K562 (cell line): ENCODE measurements around the gene UIMC1. TPM values are rescaled to one million over a fixed set of nuclear protein-coding genes. Genes with fewer than 3 reads are reported as not detected.

Experiments used
- ATAC-seq: fragments of 200-7000 bp; cut with Tn5 transposase; 3 replicates; pipeline ENCODE4 v1.9.1; 2020; ENCODE audit warnings: moderate library complexity
- BruUV-seq: library from RNA; stranded (reverse); fragments of 400-500 nt; replicated peaks from 2 replicates; lab custom pipeline; 2021; lab: Mats Ljungman, UMichigan
- CTCF ChIA-PET: fragments of 300-600 bp; formaldehyde crosslinking; extraction: SDS; loops from one replicate; lab custom pipeline; 2021; ENCODE audit warnings: low intra/inter-chr PET ratio; lab: Yijun Ruan, JAX
- POLR2A ChIA-PET: fragments of 300-600, 350-650 bp; sonication (Branson Sonifier 250); formaldehyde crosslinking; extraction: SDS; loops from one replicate; lab custom pipeline; 2021; ENCODE audit warnings: antibody characterized with exemption, inconsistent platforms; lab: Yijun Ruan, JAX
- DNase-seq, 4 experiments: peaks; one replicate each; pipeline versions ENCODE4 v3.0.0 to v3.0.0-alpha.2; 2011 to 2018; ENCODE audit warnings: low spot score in 3 of 4, mixed read lengths in 3 of 4; ENCODE audit errors: extremely low read depth in 1 of 4
- FAIRE-seq: peaks from 2 replicates; lab custom pipeline; 2011; peaks lifted over from hg19 to GRCh38; lab: Jason Lieb, UNC
- H2AFZ ChIP-seq: 2 replicates; pipeline ENCODE4 v1.6.0; 2011; ENCODE audit warnings: low read depth, low read length, control low read depth, inconsistent platforms
- H3K27ac ChIP-seq: fragments of 200-600 bp; 3 replicates; pipeline ENCODE4 v1.8.0; 2011; ENCODE audit warnings: low read depth, mild to moderate bottlenecking, control low read depth, inconsistent platforms, low read length, moderate library complexity, mixed read lengths; ENCODE audit errors: extremely low read depth
- H3K27me3 ChIP-seq, 2 experiments: fragments of 300-600 bp in 1 of 2; 2 replicates in 1 of 2; 3 replicates in 1 of 2; pipeline versions ENCODE4 v1.6.0 to v1.8.0; 2011; ENCODE audit warnings: inconsistent platforms in 2 of 2, low read length in 2 of 2, mild to moderate bottlenecking in 1 of 2, mixed read lengths in 1 of 2, moderate library complexity in 1 of 2; ENCODE audit not compliant: control insufficient read depth in 2 of 2, insufficient read depth in 2 of 2
- H3K36me3 ChIP-seq: fragments of 300-600 bp; 3 replicates; pipeline ENCODE4 v1.8.0; 2011; ENCODE audit warnings: mild to moderate bottlenecking, low read length, inconsistent platforms; ENCODE audit not compliant: control insufficient read depth, insufficient read depth
- H3K4me1 ChIP-seq, 2 experiments: fragments of 200-600 bp in 1 of 2; replicated peaks in 1 of 2; 2 replicates in 1 of 2; 3 replicates in 1 of 2; pipeline versions ENCODE4 v1.5.1 to v1.8.0; 2011; ENCODE audit warnings: inconsistent platforms in 2 of 2, low read length in 2 of 2, mild to moderate bottlenecking in 1 of 2, mixed read lengths in 1 of 2, moderate library complexity in 1 of 2; ENCODE audit not compliant: control insufficient read depth in 2 of 2, insufficient read depth in 2 of 2
- H3K4me2 ChIP-seq: 2 replicates; pipeline ENCODE4 v1.6.1; 2011; ENCODE audit warnings: low read length, control low read depth, inconsistent platforms, mixed read lengths; ENCODE audit not compliant: insufficient read depth
- H3K4me3 ChIP-seq: fragments of 200-600 bp; sonication (generic), shearing (Covaris generic); 2 replicates; pipeline ENCODE4 v1.5.1; 2016; ENCODE audit warnings: control low read depth, inconsistent platforms
- H3K79me2 ChIP-seq: fragments of 200-600 bp; 3 replicates; pipeline ENCODE4 v1.8.0; 2011; ENCODE audit warnings: low read length, inconsistent platforms; ENCODE audit not compliant: control insufficient read depth, insufficient read depth
- H3K9ac ChIP-seq, 2 experiments: 2 replicates each; pipeline versions ENCODE4 v1.6.0 to v1.6.1; 2011; ENCODE audit warnings: low read depth in 2 of 2, low read length in 2 of 2, control low read depth in 1 of 2, inconsistent platforms in 1 of 2, mild to moderate bottlenecking in 1 of 2, mixed read lengths in 1 of 2; ENCODE audit not compliant: insufficient read depth in 1 of 2
- H3K9me1 ChIP-seq: one replicate; pipeline ENCODE4 v1.6.0; 2011; ENCODE audit warnings: inconsistent platforms, mild to moderate bottlenecking, low read length, moderate library complexity; ENCODE audit not compliant: control insufficient read depth, insufficient read depth
- H3K9me3 ChIP-seq: replicated peaks from 2 replicates; pipeline ENCODE4 v1.5.1; 2011; ENCODE audit warnings: low read depth, low read length, inconsistent platforms; ENCODE audit not compliant: control insufficient read depth, insufficient read depth
- H4K20me1 ChIP-seq: replicated peaks from 2 replicates; pipeline ENCODE4 v1.6.1; 2011; ENCODE audit warnings: low read length, inconsistent platforms, mixed read lengths; ENCODE audit not compliant: control insufficient read depth, insufficient read depth
- ARID1B ChIP-seq: fragments of 450-650 bp; IDR thresholded peaks from 2 replicates; pipeline ENCODE4 v1.6.1; 2016; ENCODE audit warnings: antibody characterized with exemption, mild to moderate bottlenecking, inconsistent platforms
- POU5F1 ChIP-seq: fragments of 150-350 bp; IDR thresholded peaks from 2 replicates; pipeline ENCODE4 v1.6.1; 2014; ENCODE audit warnings: borderline replicate concordance, low read length, low read depth, mild to moderate bottlenecking; ENCODE audit not compliant: partially characterized antibody
- PTBP1 ChIP-seq: fragments of 200-400 bp; formaldehyde crosslinking; IDR thresholded peaks from 2 replicates; pipeline ENCODE4 v1.6.1; 2017; ENCODE audit warnings: low read depth, low read length
- ZNF407 ChIP-seq: fragments of 450-650 bp; IDR thresholded peaks from 2 replicates; pipeline ENCODE4 v1.6.1; 2016; ENCODE audit warnings: low read depth
- WGBS: fragments of 100-300 bp; shearing (Covaris generic); methylation state at CpG from one replicate; pipeline ENCODE4 v1.1.6; 2016; ENCODE audit warnings: low coverage, mixed read lengths; ENCODE audit not compliant: insufficient coverage; ENCODE audit errors: missing lambda C conversion rate; 5-methylcytosine and 5-hydroxymethylcytosine counted together
- in situ Hi-C: fragments of 300-500 bp; cut with MboI; formaldehyde crosslinking; loops from 4 replicates; pipeline ENCODE4 v1.15.0; 2018; ENCODE audit warnings: inconsistent platforms, mixed read lengths
- intact Hi-C: fragments of 100-400 bp; cut with micrococcal nuclease; formaldehyde crosslinking; loops from 2 replicates; pipeline ENCODE4 v1.14.2; 2022
- polyA plus RNA-seq, 8 experiments: library from polyadenylated mRNA; depleted of rRNA in 4 of 8; stranded (reverse) in 5 of 8; unstranded in 3 of 8; fragments of >200 nt; fragmentation: Nextera tagmentation in 2 of 8; fragmentation: Illumina TruSeq in 1 of 8; extraction: Ambion mirVana in 2 of 8; extraction: Trizol in 1 of 8; gene quantifications; 2 replicates each; pipeline versions ENCODE4 v1.2.1 to v1.2.3, GENCODE V29; 2011 to 2014; ENCODE audit warnings: inconsistent platforms in 1 of 8, missing spikeins in 1 of 8
- total RNA-seq, 7 experiments: library from RNA; depleted of rRNA in 6 of 7; stranded (reverse); fragments of >200 nt in 6 of 7; fragmentation: Illumina TruSeq in 2 of 7; extraction: Trizol in 2 of 7; gene quantifications; 2 replicates each; pipeline versions ENCODE4 v1.2.1 to v1.2.3, GENCODE V29; 2011 to 2021; ENCODE audit warnings: low replicate concordance in 1 of 7

UIMC1 gene
- total and polyA plus RNA-seq, 9 of the 15 experiments (the other 6 are each of a cell fraction or from before 2014, with no cell fraction given) = 14.9 to 51.7 (median 36.8) TPM

- Histone ChIP-seq H3K27ac (no peak overlapping the region), H3K27me3 (peaks cover 33 to 91% of the 10 kb centered on the region in 2 experiments), H3K9me3 (no peaks in the 10 kb centered on the region), H3K79me2 (no peaks in the 10 kb centered on the region), H3K9me1 (no peaks in the 10 kb centered on the region), H4K20me1 (peaks cover 42% of the 10 kb centered on the region), H3K4me2 (no peak overlapping the region), H2AFZ (no peak overlapping the region), H3K4me1 (peaks cover 5 to 55% of the 10 kb centered on the region in 2 experiments; a peak in 4 of 5 replicates), H3K9ac (no peak overlapping the region), H3K4me3 (no peak overlapping the region), H3K36me3 (no peaks in the 10 kb centered on the region)
- ATAC-seq = no peak
- CTCF ChIA-PET = no interaction called here
- POLR2A ChIA-PET = interaction anchor here (1.2 kb wide), 1 partner anchor 12 kb away, joined by 3 read pairs; no protein-coding TSS in a partner anchor
- in situ Hi-C loops (no loop called here), intact Hi-C loops (no loop called here)
- no peak for FAIRE-seq
- no peak for DNase-seq
- no TSS peak for BruUV-seq
- 2% methylated on average over 5 of the region's 8 CpGs for WGBS
- no peak for TF ChIP-seq POU5F1
- no peak for TF ChIP-seq ARID1B
- TF ChIP-seq PTBP1 = no peak
- no peak for TF ChIP-seq ZNF407
These were observed 141.8 kb downstream of the UIMC1 start for GRCh38 chr5:176864755-176865154.
